H1 (cell line): ENCODE results near the gene SCAF11.

ENCODE experiments used
- ATF3 ChIP-seq: IDR thresholded peaks from 2 replicates; pipeline ENCODE4 v1.6.1; 2011; ENCODE audit warnings: low read depth, mild to moderate bottlenecking, low read length; ENCODE audit not compliant: insufficient read depth
- CTCF ChIP-seq, 3 experiments: IDR thresholded peaks; 1 replicate in 2 of 3; 2 replicates in 1 of 3; pipeline versions ENCODE4 v1.5.1 to v1.6.1; 2011; ENCODE audit warnings: low read length in 3 of 3, mild to moderate bottlenecking in 3 of 3, inconsistent platforms in 2 of 3, low read depth in 1 of 3, moderate library complexity in 1 of 3; ENCODE audit not compliant: insufficient read depth in 1 of 3; ENCODE audit errors: control extremely low read depth in 1 of 3
- HDAC6 ChIP-seq: IDR thresholded peaks from one replicate; pipeline ENCODE4 v1.7.1; 2012; ENCODE audit warnings: low read depth, mild to moderate bottlenecking, inconsistent platforms, low read length, moderate library complexity
- JUN ChIP-seq: IDR thresholded peaks from 2 replicates; pipeline ENCODE4 v1.6.1; 2011; ENCODE audit warnings: low read depth, mild to moderate bottlenecking, improper control_type of control experiment, low read length
- KDM4A ChIP-seq: IDR thresholded peaks from one replicate; pipeline ENCODE4 v1.7.1; 2012; ENCODE audit warnings: low read depth, mild to moderate bottlenecking, moderate library complexity, low read length, inconsistent platforms; ENCODE audit not compliant: severe bottlenecking
- POLR2A ChIP-seq, 2 experiments: IDR thresholded peaks; 1 replicate in 1 of 2; 2 replicates in 1 of 2; pipeline ENCODE4 v1.6.1; 2011; ENCODE audit warnings: low read depth in 2 of 2, low read length in 2 of 2, mild to moderate bottlenecking in 2 of 2; ENCODE audit errors: control extremely low read depth in 1 of 2
- RAD21 ChIP-seq, 2 experiments: IDR thresholded peaks in 1 of 2; conservative IDR thresholded peaks in 1 of 2; 2 replicates each; pipeline ENCODE4 v1.6.1; 2011; ENCODE audit warnings: low read depth in 2 of 2, low read length in 2 of 2, improper control_type of control experiment in 1 of 2, inconsistent platforms in 1 of 2, mild to moderate bottlenecking in 1 of 2, moderate library complexity in 1 of 2

GRCh38 chr12:45893240-45893639 lies 97.1 kb downstream of the SCAF11 start:
- TF ChIP-seq CTCF (IDR thresholded peaks at IDR 0.05; ENCODE audit: control extremely low read depth in 1 of 3, insufficient read depth in 1 of 3, low read depth in 1 of 3, low read length in 3 of 3) (peak in 2 of 3 experiments; percentile 44 to 71; a peak in 3 of 4 replicates), KDM4A (no peak), HDAC6 (no peak), POLR2A (IDR thresholded peaks at IDR 0.05; ENCODE audit: control extremely low read depth in 1 of 2, low read depth in 2 of 2, low read length in 2 of 2) (no peak), RAD21 (IDR thresholded peaks at IDR 0.05 in 1 of 2, conservative IDR thresholded peaks at IDR 0.05 in 1 of 2; ENCODE audit: low read depth in 2 of 2, low read length in 2 of 2) (peak; percentile 48 to 60), JUN (no peak), ATF3 (no peak)
